ENCODE data around the gene NUDT2.

Gene NUDT2

DNA sequence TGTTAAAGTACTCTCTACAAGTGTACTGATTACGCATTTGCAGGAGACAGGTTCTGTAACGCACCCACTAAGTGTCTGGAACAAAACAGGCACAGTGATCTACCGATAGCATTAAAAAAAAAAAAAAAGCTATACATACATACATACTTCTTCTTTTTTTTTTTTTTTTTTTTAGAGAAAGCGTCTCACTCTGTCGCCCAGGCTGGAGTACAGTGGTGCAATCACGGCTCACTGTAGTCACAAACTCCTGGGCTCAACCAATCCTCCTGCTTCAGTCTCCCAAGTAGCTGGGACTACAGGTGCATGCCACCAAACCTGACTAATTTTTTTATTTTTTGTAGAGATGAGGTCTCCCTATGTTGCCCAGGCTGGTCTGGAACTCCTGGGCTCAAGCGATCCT lies 7.9 kb upstream of the NUDT2 start (continued):
- TF ChIP-seq, protein P1, sequence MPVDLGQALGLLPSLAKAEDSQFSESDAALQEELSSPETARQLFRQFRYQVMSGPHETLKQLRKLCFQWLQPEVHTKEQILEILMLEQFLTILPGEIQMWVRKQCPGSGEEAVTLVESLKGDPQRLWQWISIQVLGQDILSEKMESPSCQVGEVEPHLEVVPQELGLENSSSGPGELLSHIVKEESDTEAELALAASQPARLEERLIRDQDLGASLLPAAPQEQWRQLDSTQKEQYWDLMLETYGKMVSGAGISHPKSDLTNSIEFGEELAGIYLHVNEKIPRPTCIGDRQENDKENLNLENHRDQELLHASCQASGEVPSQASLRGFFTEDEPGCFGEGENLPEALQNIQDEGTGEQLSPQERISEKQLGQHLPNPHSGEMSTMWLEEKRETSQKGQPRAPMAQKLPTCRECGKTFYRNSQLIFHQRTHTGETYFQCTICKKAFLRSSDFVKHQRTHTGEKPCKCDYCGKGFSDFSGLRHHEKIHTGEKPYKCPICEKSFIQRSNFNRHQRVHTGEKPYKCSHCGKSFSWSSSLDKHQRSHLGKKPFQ (tag by site-specific recombination; IDR thresholded peaks at IDR 0.05): no peak
- TF ChIP-seq EGR2 (tag by site-specific recombination; IDR thresholded peaks at IDR 0.05; ENCODE audit: low read depth): no peak
- no peak for TF ChIP-seq ZNF548 (tag by site-specific recombination; IDR thresholded peaks at IDR 0.05)
- no peak for TF ChIP-seq ZNF248 (tag by site-specific recombination; IDR thresholded peaks at IDR 0.05)
- TF ChIP-seq ZNF654 (tag by site-specific recombination; IDR thresholded peaks at IDR 0.05; ENCODE audit: low read depth): no peak
- TF ChIP-seq, protein P2, sequence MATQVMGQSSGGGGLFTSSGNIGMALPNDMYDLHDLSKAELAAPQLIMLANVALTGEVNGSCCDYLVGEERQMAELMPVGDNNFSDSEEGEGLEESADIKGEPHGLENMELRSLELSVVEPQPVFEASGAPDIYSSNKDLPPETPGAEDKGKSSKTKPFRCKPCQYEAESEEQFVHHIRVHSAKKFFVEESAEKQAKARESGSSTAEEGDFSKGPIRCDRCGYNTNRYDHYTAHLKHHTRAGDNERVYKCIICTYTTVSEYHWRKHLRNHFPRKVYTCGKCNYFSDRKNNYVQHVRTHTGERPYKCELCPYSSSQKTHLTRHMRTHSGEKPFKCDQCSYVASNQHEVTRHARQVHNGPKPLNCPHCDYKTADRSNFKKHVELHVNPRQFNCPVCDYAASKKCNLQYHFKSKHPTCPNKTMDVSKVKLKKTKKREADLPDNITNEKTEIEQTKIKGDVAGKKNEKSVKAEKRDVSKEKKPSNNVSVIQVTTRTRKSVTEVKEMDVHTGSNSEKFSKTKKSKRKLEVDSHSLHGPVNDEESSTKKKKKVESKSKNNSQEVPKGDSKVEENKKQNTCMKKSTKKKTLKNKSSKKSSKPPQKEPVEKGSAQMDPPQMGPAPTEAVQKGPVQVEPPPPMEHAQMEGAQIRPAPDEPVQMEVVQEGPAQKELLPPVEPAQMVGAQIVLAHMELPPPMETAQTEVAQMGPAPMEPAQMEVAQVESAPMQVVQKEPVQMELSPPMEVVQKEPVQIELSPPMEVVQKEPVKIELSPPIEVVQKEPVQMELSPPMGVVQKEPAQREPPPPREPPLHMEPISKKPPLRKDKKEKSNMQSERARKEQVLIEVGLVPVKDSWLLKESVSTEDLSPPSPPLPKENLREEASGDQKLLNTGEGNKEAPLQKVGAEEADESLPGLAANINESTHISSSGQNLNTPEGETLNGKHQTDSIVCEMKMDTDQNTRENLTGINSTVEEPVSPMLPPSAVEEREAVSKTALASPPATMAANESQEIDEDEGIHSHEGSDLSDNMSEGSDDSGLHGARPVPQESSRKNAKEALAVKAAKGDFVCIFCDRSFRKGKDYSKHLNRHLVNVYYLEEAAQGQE (tag by site-specific recombination; IDR thresholded peaks at IDR 0.05): no peak

DNA sequence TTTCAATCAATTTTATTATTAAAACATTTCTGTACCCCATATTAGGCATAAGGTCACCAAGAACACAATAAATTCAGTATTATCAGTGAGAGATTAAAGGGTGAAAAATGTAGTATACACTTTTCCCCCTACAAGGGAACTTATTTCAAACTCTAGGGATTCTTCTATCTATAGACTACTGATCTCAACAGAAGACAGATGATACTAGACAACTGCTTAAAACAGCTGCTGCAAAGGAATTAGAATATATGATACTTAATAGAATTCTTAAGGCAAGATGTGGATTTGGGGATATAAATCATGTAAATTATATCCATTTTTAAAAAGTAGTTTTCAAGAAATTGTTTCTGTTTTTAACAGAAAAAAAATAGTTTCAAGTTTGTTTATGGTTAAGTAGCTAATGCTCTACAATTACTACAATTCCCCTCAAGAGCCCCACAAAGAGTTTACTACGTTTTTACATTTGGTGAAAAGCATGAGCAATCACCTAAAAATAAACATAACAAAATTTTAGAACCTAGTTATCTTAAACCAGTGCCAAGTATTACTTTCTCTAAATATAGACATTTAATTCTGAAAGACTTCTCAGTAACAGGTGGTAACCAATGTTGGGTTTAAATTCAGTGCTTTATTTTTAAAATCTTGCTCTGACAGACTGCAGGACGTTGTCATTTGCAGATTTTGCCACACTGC lies 6.3 kb upstream of the NUDT2 start:
- CTCF ChIA-PET: interaction anchor here (0.5 to 0.6 kb wide), 2 partner anchors 242 to 247 kb away, joined by 3 read pairs; no protein-coding TSS in a partner anchor
- Histone ChIP-seq H3K4me1 (ENCODE audit: control insufficient read depth, insufficient read depth, low read length) (peaks cover 5% of the 10 kb centered on the region), H3K9me3 (ENCODE audit: control insufficient read depth, insufficient read depth, low read depth, low read length) (no peaks in the 10 kb centered on the region), H3K4me3 (ENCODE audit: low read depth, low read length) (no peak overlapping the region), H3K27ac (ENCODE audit: extremely low read depth, low read depth, low read length) (no peak overlapping the region), H3K36me3 (ENCODE audit: control insufficient read depth in 2 of 2, insufficient read depth in 1 of 2, low read length in 2 of 2) (peaks cover 0 to 11% of the 10 kb centered on the region in 2 experiments; a peak in 1 of 3 replicates)
- POLR2A ChIA-PET: no interaction called here
- TF ChIP-seq SCRT2 (tag by site-specific recombination; IDR thresholded peaks at IDR 0.05): 0 out of 2 replicates have a peak, but pooled peaks have one; percentile 23
- TF ChIP-seq, protein P3, sequence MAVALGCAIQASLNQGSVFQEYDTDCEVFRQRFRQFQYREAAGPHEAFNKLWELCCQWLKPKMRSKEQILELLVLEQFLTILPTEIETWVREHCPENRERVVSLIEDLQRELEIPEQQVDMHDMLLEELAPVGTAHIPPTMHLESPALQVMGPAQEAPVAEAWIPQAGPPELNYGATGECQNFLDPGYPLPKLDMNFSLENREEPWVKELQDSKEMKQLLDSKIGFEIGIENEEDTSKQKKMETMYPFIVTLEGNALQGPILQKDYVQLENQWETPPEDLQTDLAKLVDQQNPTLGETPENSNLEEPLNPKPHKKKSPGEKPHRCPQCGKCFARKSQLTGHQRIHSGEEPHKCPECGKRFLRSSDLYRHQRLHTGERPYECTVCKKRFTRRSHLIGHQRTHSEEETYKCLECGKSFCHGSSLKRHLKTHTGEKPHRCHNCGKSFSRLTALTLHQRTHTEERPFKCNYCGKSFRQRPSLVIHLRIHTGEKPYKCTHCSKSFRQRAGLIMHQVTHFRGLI (tag by site-specific recombination; IDR thresholded peaks at IDR 0.05): no peak
- no peak for TF ChIP-seq ZNF600 (tag by site-specific recombination; IDR thresholded peaks at IDR 0.05)
- TF ChIP-seq KLF10 (tag by site-specific recombination; IDR thresholded peaks at IDR 0.05): no peak
- no peak for TF ChIP-seq ZNF747 (tag by site-specific recombination; IDR thresholded peaks at IDR 0.05)
- TF ChIP-seq, protein P4, sequence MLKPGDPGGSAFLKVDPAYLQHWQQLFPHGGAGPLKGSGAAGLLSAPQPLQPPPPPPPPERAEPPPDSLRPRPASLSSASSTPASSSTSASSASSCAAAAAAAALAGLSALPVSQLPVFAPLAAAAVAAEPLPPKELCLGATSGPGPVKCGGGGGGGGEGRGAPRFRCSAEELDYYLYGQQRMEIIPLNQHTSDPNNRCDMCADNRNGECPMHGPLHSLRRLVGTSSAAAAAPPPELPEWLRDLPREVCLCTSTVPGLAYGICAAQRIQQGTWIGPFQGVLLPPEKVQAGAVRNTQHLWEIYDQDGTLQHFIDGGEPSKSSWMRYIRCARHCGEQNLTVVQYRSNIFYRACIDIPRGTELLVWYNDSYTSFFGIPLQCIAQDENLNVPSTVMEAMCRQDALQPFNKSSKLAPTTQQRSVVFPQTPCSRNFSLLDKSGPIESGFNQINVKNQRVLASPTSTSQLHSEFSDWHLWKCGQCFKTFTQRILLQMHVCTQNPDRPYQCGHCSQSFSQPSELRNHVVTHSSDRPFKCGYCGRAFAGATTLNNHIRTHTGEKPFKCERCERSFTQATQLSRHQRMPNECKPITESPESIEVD (tag by site-specific recombination; IDR thresholded peaks at IDR 0.05): peak; percentile 53; the same call in 1 of the 2 replicates
- no peak for TF ChIP-seq ZBTB20 (tag by site-specific recombination; IDR thresholded peaks at IDR 0.05)
- no peak for TF ChIP-seq ZNF19 (tag by site-specific recombination; IDR thresholded peaks at IDR 0.05; ENCODE audit: low read depth)
- TF ChIP-seq, protein P5, sequence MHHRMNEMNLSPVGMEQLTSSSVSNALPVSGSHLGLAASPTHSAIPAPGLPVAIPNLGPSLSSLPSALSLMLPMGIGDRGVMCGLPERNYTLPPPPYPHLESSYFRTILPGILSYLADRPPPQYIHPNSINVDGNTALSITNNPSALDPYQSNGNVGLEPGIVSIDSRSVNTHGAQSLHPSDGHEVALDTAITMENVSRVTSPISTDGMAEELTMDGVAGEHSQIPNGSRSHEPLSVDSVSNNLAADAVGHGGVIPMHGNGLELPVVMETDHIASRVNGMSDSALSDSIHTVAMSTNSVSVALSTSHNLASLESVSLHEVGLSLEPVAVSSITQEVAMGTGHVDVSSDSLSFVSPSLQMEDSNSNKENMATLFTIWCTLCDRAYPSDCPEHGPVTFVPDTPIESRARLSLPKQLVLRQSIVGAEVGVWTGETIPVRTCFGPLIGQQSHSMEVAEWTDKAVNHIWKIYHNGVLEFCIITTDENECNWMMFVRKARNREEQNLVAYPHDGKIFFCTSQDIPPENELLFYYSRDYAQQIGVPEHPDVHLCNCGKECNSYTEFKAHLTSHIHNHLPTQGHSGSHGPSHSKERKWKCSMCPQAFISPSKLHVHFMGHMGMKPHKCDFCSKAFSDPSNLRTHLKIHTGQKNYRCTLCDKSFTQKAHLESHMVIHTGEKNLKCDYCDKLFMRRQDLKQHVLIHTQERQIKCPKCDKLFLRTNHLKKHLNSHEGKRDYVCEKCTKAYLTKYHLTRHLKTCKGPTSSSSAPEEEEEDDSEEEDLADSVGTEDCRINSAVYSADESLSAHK (tag by site-specific recombination; IDR thresholded peaks at IDR 0.05): peak; percentile 57; the same call in 1 of the 2 replicates

Measured in HEK293 (cell line).